HG03196 (cell line): ENCODE measurements around the gene SNX8.

Source experiments
- ATAC-seq: cut with Tn5 transposase; IDR thresholded peaks from one replicate; pipeline ENCODE4 v1.9.1; 2021; ENCODE audit not compliant: unreplicated experiment

SNX8 gene

GRCh38 chr7:2224934-2225333 is 89.3 kb downstream of the SNX8 start:
- no peak for ATAC-seq

GRCh38 chr7:2224491-2224928 is 89.7 kb downstream of the SNX8 start:
- no peak for ATAC-seq

- no peak for ATAC-seq
Measured at GRCh38 chr7:2223321-2223720, 90.9 kb downstream of the SNX8 start.

GRCh38 chr7:2222516-2222915 is 91.7 kb downstream of the SNX8 start:
- no peak for ATAC-seq

- no peak for ATAC-seq
Measured at GRCh38 chr7:2220954-2221353, 93.3 kb downstream of the SNX8 start.

GRCh38 chr7:2220506-2220905 is 93.7 kb downstream of the SNX8 start:
- ATAC-seq: no peak

- ATAC-seq: no peak
Measured at GRCh38 chr7:2220030-2220429, 94.2 kb downstream of the SNX8 start.

- no peak for ATAC-seq
Measured at GRCh38 chr7:2219606-2220005, 94.6 kb downstream of the SNX8 start.

- ATAC-seq: no peak
Measured at GRCh38 chr7:2219136-2219535, 95.1 kb downstream of the SNX8 start.

- no peak for ATAC-seq
Measured at GRCh38 chr7:2218444-2218785, 95.8 kb downstream of the SNX8 start.

- ATAC-seq: no peak
Measured at GRCh38 chr7:2217716-2218443, 96.4 kb downstream of the SNX8 start.

- ATAC-seq: no peak
Measured at GRCh38 chr7:2217206-2217605, 97.0 kb downstream of the SNX8 start.

GRCh38 chr7:2215851-2216250 is 98.4 kb downstream of the SNX8 start:
- no peak for ATAC-seq

GRCh38 chr7:2214636-2215035 is 99.6 kb downstream of the SNX8 start:
- no peak for ATAC-seq

GRCh38 chr7:2213551-2214215 is 100.6 kb downstream of the SNX8 start:
- no peak for ATAC-seq

- no peak for ATAC-seq
Measured at GRCh38 chr7:2212906-2213305, 101.3 kb downstream of the SNX8 start.

- ATAC-seq: no peak
Measured at GRCh38 chr7:2211926-2212325, 102.3 kb downstream of the SNX8 start.

GRCh38 chr7:2211259-2211880 is 102.9 kb downstream of the SNX8 start:
- no peak for ATAC-seq

GRCh38 chr7:2210551-2211258 is 103.5 kb downstream of the SNX8 start:
- no peak for ATAC-seq

- ATAC-seq: peak; percentile 7
Measured at GRCh38 chr7:2209961-2210323, 104.3 kb downstream of the SNX8 start.

- peak; percentile 44 for ATAC-seq
Measured at GRCh38 chr7:2209146-2209960, 104.9 kb downstream of the SNX8 start.
